NOMO-1 (cell line): Measurements from ENCODE around the gene AUTS2.

Experiments used
- DNase-seq, 2 experiments: peaks; one replicate each; lab custom pipeline; 2025; ENCODE audit not compliant: unreplicated experiment in 2 of 2; lab: John Stamatoyannopoulos, UW

Gene AUTS2

GRCh38 chr7:69622960-69623359, 24.7 kb downstream of the AUTS2 start:
- no peak for DNase-seq

GRCh38 chr7:69624435-69625230, 26.4 kb downstream of the AUTS2 start:
- DNase-seq = no peak

- DNase-seq = no peak
These were observed 27.0 kb downstream of the AUTS2 start for GRCh38 chr7:69625238-69625637.

- no peak for DNase-seq
These were observed 27.5 kb downstream of the AUTS2 start for GRCh38 chr7:69625798-69626197.

DNA sequence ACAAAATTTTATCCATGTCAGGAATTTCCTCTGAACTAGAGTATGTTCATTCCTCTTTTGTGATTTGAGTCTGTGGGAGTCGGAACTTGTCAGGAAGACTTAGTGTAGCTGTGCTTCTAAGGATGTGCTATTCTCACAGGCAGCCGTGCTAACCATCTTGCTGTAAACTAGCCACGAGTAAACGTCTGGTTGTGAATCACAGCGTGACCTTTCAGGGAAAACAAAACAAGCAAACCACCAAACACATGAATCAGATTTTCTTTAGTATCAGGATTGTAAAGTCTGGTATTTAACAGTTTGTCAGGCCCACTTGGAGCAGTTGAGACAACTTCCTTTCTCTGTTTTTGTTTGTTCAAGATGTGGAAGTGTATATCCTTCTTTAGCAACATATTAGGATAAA, 32.0 kb downstream of the AUTS2 start:
- DNase-seq = no peak

GRCh38 chr7:69631131-69631530, 32.9 kb downstream of the AUTS2 start:
- DNase-seq = no peak

GRCh38 chr7:69632280-69632679, 34.0 kb downstream of the AUTS2 start:
- no peak for DNase-seq

GRCh38 chr7:69633122-69633831, 35.0 kb downstream of the AUTS2 start:
- no peak for DNase-seq

- no peak for DNase-seq
These were observed 37.4 kb downstream of the AUTS2 start for GRCh38 chr7:69635555-69636185.

- DNase-seq = no peak
These were observed 40.4 kb downstream of the AUTS2 start for GRCh38 chr7:69638674-69639073.

- no peak for DNase-seq
These were observed 41.9 kb downstream of the AUTS2 start for GRCh38 chr7:69640216-69640615.

DNA sequence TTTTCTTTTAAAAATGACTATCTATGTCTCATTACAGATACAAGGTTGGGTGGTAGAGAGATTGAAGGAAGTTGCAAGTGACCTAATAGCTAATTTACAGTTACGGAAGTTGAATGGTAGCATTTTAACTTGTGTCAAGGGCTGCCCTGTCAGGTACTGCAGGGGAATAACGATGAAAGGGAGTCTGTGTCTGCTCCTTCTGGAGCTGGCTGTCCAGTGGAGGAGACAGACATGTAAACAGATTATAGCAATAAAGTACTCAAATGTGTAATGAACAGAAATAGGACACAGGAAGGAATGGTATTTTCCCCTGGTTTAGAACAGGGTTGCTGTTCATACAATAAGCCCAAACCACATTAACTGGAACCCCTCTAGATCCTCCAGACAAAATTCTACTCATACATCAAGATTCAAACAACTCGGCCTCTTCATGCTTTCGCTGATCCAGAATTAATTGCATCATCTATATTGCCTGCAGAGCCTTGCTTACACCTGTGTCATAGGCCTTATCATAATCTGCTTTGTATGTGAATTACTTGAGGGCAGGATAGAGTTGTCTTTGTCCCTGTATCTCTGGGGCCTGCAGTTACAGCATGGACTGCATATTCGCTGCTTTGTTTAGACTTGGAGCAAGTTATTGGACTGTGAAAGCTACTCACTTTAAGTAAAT, 42.8 kb downstream of the AUTS2 start:
- no peak for DNase-seq

- no peak for DNase-seq
These were observed 45.0 kb downstream of the AUTS2 start for GRCh38 chr7:69643265-69643664.

GRCh38 chr7:69643708-69644445, 45.6 kb downstream of the AUTS2 start:
- DNase-seq = no peak

DNA sequence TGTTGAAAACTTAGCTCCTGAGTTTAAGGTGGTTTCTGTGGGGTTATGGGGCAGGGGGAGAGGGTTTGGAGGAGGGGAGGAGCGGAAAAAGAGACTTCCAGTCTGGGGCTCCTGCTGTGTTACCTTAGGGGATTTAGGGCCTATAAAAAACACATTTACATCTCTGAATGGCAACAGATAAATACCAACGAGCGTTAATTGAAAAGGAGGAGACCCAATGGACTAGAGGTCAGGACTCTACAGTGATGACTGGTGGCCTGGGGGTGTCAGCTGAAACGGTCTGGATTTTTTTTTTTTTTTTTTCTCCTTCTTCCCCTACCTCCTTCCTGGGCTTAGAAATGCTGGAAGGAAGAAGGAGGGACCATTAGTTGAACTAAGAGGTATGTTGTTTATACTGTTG, 47.4 kb downstream of the AUTS2 start:
- no peak for DNase-seq

DNA sequence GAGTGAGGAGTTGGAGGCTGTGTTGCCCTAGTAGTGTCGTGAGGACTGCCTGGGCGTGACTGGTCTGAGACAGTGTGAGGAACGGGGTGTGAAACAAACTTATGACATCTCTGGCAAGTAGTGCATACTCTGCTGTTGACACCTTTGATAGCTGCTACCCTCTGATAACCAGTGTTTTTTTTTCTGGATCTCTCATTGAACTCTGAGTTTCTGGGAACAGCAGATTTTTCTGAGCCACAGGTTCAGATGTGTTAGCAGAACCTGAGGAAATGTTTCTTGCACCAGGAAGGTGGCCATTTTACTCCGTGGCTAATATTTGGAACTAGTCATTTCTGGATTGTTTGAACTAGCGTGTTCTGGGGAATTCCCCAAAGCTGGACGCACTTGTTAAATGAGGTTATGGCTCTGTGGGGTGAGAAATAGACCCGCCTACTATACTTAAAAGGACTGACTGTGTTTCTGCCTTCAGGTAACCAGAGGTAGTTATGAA, 52.9 kb downstream of the AUTS2 start:
- DNase-seq = no peak

GRCh38 chr7:69652947-69653701, 54.8 kb downstream of the AUTS2 start:
- no peak for DNase-seq

DNA sequence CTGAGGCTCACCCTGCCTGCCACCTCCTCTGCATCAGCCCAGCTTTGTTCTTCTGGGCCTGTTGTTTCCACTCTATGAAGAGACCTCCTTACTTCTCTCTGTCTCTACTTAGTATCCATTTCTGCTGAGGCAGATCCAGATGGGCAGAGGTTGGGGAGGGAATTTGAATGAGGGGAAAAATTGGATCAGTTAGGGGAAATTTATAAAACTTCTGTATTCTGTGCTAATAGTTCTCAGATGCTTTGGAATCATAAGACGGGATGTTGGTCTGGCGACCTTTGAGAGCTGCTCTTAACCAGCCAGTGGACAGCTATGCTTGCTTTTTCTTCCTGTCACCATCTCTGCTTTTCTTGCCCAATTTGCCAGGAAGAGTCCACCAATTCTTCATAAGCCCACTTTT, 55.5 kb downstream of the AUTS2 start:
- no peak for DNase-seq

DNA sequence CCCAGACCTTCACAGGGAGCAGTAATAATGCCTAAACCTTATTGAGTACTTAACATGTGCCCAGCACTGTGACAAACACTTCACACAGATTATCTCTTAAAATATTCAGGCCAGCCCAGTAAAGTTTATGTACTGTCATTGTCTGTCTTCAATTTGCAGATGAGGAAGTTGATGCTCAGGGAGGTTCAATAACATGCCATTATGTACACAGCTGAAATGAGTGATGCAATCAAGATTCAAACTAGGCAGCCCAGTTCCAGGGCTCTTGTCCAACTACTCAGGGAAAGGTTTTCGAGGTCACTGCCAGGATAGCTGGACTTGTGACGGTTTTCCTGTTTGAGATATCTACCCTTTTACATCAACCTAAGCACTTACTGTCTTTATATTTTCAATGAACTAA, 56.1 kb downstream of the AUTS2 start:
- DNase-seq = peak; percentile 2 to 64
